ENCODE results near the gene PIGA. TPM values are rescaled to one million over a fixed set of nuclear protein-coding genes. Genes with fewer than 3 reads are reported as not detected.

The PIGA gene
- 10 to 100 TPM; 12.1 to 27.2 (median 15.4) TPM for total RNA-seq

GRCh38 chrX:15335135-15336022 is at the start of gene PIGA:
Gene PIGA (minus strand): TSS chrX:15335523. CDS start chrX:15331930, 3,593 bp downstream.
- Histone ChIP-seq H3K4me3 (replicated peaks in 1 of 3) (peak within 1 kb of the TSS in 2 of 3 donors; percentile 49 to 75), H3K27ac (peak within 1 kb of the TSS; percentile 66 to 85 (median 72)), H3K9me3 (no peaks in the 10 kb centered on the region), H3K4me1 (peaks cover 0 to 4% of the 10 kb centered on the region in 2 donors), H3K36me3 (no peaks in the 10 kb centered on the region), H3K27me3 (no peaks in the 10 kb centered on the region)
- peak; percentile 94 to 96 for DNase-seq
- intact Hi-C loops (cut with DNase I) = loop anchor here (10.0 kb wide), 1 partner anchor 339 kb away; no protein-coding TSS in a partner anchor
- TF ChIP-seq POLR2A (IDR thresholded peaks at IDR 0.05) = peak in 1 of 2 donors; percentile 91
- TF ChIP-seq CTCF (IDR thresholded peaks at IDR 0.05) = no peak
- WGBS, 2 donors = 0 to 2% methylated on average over 9 to 11 of the region's 72 CpGs

GRCh38 chrX:15384304-15384703 is 49.0 kb upstream of the PIGA start, which contains the start of gene VEGFD:
Gene VEGFD (minus strand): TSS chrX:15384413. CDS start chrX:15383946, 467 bp downstream.
- Histone ChIP-seq H3K27me3 (no peaks in the 10 kb centered on the region), H3K36me3 (no peaks in the 10 kb centered on the region), H3K27ac (no peak within 1 kb of the TSS), H3K9me3 (no peaks in the 10 kb centered on the region), H3K4me3 (replicated peaks in 1 of 3) (no peak within 1 kb of the TSS), H3K4me1 (no peaks in the 10 kb centered on the region)
- 61 to 64% methylated on average over 2 of the region's 2 CpGs for WGBS, 2 donors
- intact Hi-C loops (cut with DNase I) = no loop called here
- DNase-seq = no peak
- no peak for TF ChIP-seq CTCF (IDR thresholded peaks at IDR 0.05)
- TF ChIP-seq POLR2A (IDR thresholded peaks at IDR 0.05) = no peak

GRCh38 chrX:15382813-15383212 is 47.5 kb upstream of the PIGA start:
- Histone ChIP-seq H3K27ac (no peak overlapping the region), H3K9me3 (no peaks in the 10 kb centered on the region), H3K27me3 (no peaks in the 10 kb centered on the region), H3K36me3 (no peaks in the 10 kb centered on the region), H3K4me3 (replicated peaks in 1 of 3) (no peak overlapping the region), H3K4me1 (no peaks in the 10 kb centered on the region)
- TF ChIP-seq CTCF (IDR thresholded peaks at IDR 0.05) = no peak
- TF ChIP-seq POLR2A (IDR thresholded peaks at IDR 0.05) = no peak
- DNase-seq = no peak
- intact Hi-C loops (cut with DNase I) = no loop called here
- WGBS, 2 donors = 89 to 91% methylated on average over 8 of the region's 8 CpGs

GRCh38 chrX:15376956-15377355 is 41.6 kb upstream of the PIGA start:
- intact Hi-C loops (cut with DNase I) = no loop called here
- 92 to 94% methylated on average over 1 of the region's 1 CpG for WGBS, 2 donors
- H3K4me3 ChIP-seq (replicated peaks in 1 of 3) = no peak overlapping the region
- H3K27me3 ChIP-seq = no peaks in the 10 kb centered on the region
- no peaks in the 10 kb centered on the region for H3K4me1 ChIP-seq
- no peak overlapping the region for H3K27ac ChIP-seq
- no peak for DNase-seq
- H3K9me3 ChIP-seq = no peaks in the 10 kb centered on the region
- TF ChIP-seq POLR2A (IDR thresholded peaks at IDR 0.05) (no peak), CTCF (IDR thresholded peaks at IDR 0.05) (no peak)
- H3K36me3 ChIP-seq = no peaks in the 10 kb centered on the region

GRCh38 chrX:15373976-15374375 is 38.7 kb upstream of the PIGA start:
- intact Hi-C loops (cut with DNase I) = no loop called here
- Histone ChIP-seq H3K27me3 (no peaks in the 10 kb centered on the region), H3K36me3 (no peaks in the 10 kb centered on the region), H3K4me1 (no peaks in the 10 kb centered on the region), H3K4me3 (replicated peaks in 1 of 3) (no peak overlapping the region), H3K9me3 (no peaks in the 10 kb centered on the region), H3K27ac (no peak overlapping the region)
- 76 to 84% methylated on average over 3 of the region's 3 CpGs for WGBS, 2 donors
- TF ChIP-seq POLR2A (IDR thresholded peaks at IDR 0.05) (no peak), CTCF (IDR thresholded peaks at IDR 0.05) (no peak)
- DNase-seq = no peak
